MM.1S (cell line): ENCODE measurements around the gene GALM.

Experiments
- DNase-seq: peaks from one replicate; pipeline ENCODE4 v3.0.0-alpha.2; 2015
- H2AFZ ChIP-seq: fragments of 300-600 bp; sonication (generic); 2 replicates; pipeline ENCODE4 v1.6.0; 2016; ENCODE audit warnings: antibody characterized with exemption, low read length
- H3F3A ChIP-seq: fragments of 300-600 bp; sonication (generic); 2 replicates; pipeline ENCODE4 v1.6.1; 2016; ENCODE audit warnings: mild to moderate bottlenecking, antibody characterized with exemption, low read length, moderate library complexity, mixed read lengths; ENCODE audit not compliant: insufficient read depth
- H3K27ac ChIP-seq: fragments of 300-600 bp; sonication (generic); 2 replicates; pipeline ENCODE4 v1.5.1; 2016; ENCODE audit warnings: mild to moderate bottlenecking, low read length
- H3K27me3 ChIP-seq: fragments of 300-600 bp; sonication (generic); replicated peaks from 2 replicates; pipeline ENCODE4 v1.6.0; 2016; ENCODE audit warnings: low read length; ENCODE audit not compliant: insufficient read depth
- H3K36me3 ChIP-seq: fragments of 300-600 bp; sonication (generic); replicated peaks from 2 replicates; pipeline ENCODE4 v1.6.1; 2016; ENCODE audit warnings: mild to moderate bottlenecking, low read length, mixed read lengths; ENCODE audit not compliant: insufficient read depth
- H3K4me1 ChIP-seq: fragments of 300-600 bp; sonication (generic); 2 replicates; pipeline ENCODE4 v1.6.1; 2016; ENCODE audit warnings: low read length, mixed read lengths
- H3K4me2 ChIP-seq: fragments of 300-600 bp; sonication (generic); 2 replicates; pipeline ENCODE4 v1.6.0; 2016; ENCODE audit warnings: low read depth, low read length
- H3K4me3 ChIP-seq: fragments of 300-600 bp; sonication (generic); 2 replicates; pipeline ENCODE4 v1.5.1; 2016; ENCODE audit warnings: low read length, mixed read lengths
- H3K79me2 ChIP-seq: fragments of 300-600 bp; sonication (generic); 2 replicates; pipeline ENCODE4 v1.6.1; 2016; ENCODE audit warnings: mixed run types, low read length, mixed read lengths
- H3K9ac ChIP-seq: fragments of 300-600 bp; sonication (generic); 2 replicates; pipeline ENCODE4 v1.6.1; 2016; ENCODE audit warnings: low read length, mixed read lengths
- H3K9me2 ChIP-seq: fragments of 300-600 bp; sonication (generic); replicated peaks from 2 replicates; pipeline ENCODE4 v1.6.1; 2016; ENCODE audit warnings: mild to moderate bottlenecking, low read length, mixed read lengths; ENCODE audit not compliant: insufficient read depth
- H3K9me3 ChIP-seq: fragments of 300-600 bp; sonication (generic); replicated peaks from 2 replicates; pipeline ENCODE4 v1.6.1; 2016; ENCODE audit warnings: mild to moderate bottlenecking, low read length, mixed read lengths; ENCODE audit not compliant: insufficient read depth
- H4K20me1 ChIP-seq: fragments of 300-600 bp; sonication (generic); 2 replicates; pipeline ENCODE4 v1.6.1; 2016; ENCODE audit warnings: mild to moderate bottlenecking, low read length, moderate library complexity, mixed read lengths; ENCODE audit not compliant: insufficient read depth
- EZH2 ChIP-seq: fragments of 300-600 bp; sonication (generic); optimal IDR thresholded peaks from 2 replicates; pipeline ENCODE3; 2017; ENCODE audit warnings: low read depth, mild to moderate bottlenecking, antibody characterized with exemption, low read length, mixed read lengths
- EZH2phosphoT487 ChIP-seq: fragments of 300-600 bp; sonication (generic); IDR thresholded peaks from 2 replicates; pipeline ENCODE4 v1.6.1; 2018; ENCODE audit warnings: antibody characterized with exemption, low read length
- TF ChIP-seq, protein P1 (sequence below): fragments of 300-600 bp; sonication (generic); IDR thresholded peaks from 2 replicates; pipeline ENCODE4 v1.5.1; 2016; ENCODE audit warnings: antibody characterized with exemption, low read length, mixed read lengths

Gene GALM

DNA sequence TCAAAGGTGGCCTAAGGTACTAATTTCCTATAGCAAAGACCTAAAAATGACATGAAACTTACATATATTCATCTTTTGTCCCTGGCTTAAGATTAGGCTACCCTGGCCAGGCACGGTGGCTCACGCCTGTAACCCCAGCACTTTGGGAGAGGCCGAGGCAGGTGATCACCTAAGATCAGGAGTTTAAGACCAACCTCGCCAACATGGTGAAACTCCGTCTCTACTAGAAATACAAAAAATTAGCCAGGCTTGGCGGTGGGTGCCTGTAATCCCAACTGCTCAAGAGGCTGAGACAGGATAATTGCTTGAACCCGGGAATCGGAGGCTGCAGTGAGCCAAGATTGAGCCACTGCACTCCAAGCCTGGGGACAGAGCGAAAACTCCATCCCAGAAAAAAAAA lies 79.4 kb downstream of the GALM start:
- Histone ChIP-seq H3K4me1 (peaks cover 30% of the 10 kb centered on the region; the same call in 1 of the 2 replicates), H3K79me2 (peaks cover 72% of the 10 kb centered on the region), H3K27ac (no peak overlapping the region), H4K20me1 (peaks cover 64% of the 10 kb centered on the region), H2AFZ (no peak overlapping the region), H3K9me3 (no peaks in the 10 kb centered on the region), H3K9me2 (no peaks in the 10 kb centered on the region), H3K36me3 (peaks cover 49% of the 10 kb centered on the region), H3K4me3 (no peak overlapping the region), H3K27me3 (no peaks in the 10 kb centered on the region), H3K9ac (no peak overlapping the region), H3K4me2 (no peak overlapping the region), H3F3A (peaks cover 78% of the 10 kb centered on the region)
- TF ChIP-seq EZH2 (no peak), EZH2phosphoT487 (no peak)
- TF ChIP-seq, protein P1, sequence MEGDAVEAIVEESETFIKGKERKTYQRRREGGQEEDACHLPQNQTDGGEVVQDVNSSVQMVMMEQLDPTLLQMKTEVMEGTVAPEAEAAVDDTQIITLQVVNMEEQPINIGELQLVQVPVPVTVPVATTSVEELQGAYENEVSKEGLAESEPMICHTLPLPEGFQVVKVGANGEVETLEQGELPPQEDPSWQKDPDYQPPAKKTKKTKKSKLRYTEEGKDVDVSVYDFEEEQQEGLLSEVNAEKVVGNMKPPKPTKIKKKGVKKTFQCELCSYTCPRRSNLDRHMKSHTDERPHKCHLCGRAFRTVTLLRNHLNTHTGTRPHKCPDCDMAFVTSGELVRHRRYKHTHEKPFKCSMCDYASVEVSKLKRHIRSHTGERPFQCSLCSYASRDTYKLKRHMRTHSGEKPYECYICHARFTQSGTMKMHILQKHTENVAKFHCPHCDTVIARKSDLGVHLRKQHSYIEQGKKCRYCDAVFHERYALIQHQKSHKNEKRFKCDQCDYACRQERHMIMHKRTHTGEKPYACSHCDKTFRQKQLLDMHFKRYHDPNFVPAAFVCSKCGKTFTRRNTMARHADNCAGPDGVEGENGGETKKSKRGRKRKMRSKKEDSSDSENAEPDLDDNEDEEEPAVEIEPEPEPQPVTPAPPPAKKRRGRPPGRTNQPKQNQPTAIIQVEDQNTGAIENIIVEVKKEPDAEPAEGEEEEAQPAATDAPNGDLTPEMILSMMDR = no peak
- DNase-seq = no peak

- Histone ChIP-seq H2AFZ (no peak overlapping the region), H3K4me3 (no peak overlapping the region), H3K27ac (no peak overlapping the region), H3F3A (peaks cover 68% of the 10 kb centered on the region), H3K9ac (no peak overlapping the region), H3K9me3 (no peaks in the 10 kb centered on the region), H3K36me3 (peaks cover 49% of the 10 kb centered on the region), H4K20me1 (peaks cover 59% of the 10 kb centered on the region), H3K79me2 (peaks cover 81% of the 10 kb centered on the region), H3K4me1 (peaks cover 34% of the 10 kb centered on the region), H3K4me2 (peak overlapping the region; percentile 8; the same call in 1 of the 2 replicates), H3K9me2 (no peaks in the 10 kb centered on the region), H3K27me3 (no peaks in the 10 kb centered on the region)
- DNase-seq = no peak
- TF ChIP-seq EZH2phosphoT487 (no peak), EZH2 (no peak)
- TF ChIP-seq, protein P1 = no peak
Observed at GRCh38 chr2:38747007-38747424, 81.1 kb downstream of the GALM start.

- Histone ChIP-seq H3K27me3 (no peaks in the 10 kb centered on the region), H3K36me3 (peaks cover 49% of the 10 kb centered on the region), H3K4me3 (no peak overlapping the region), H3K9me2 (no peaks in the 10 kb centered on the region), H4K20me1 (peaks cover 58% of the 10 kb centered on the region), H3F3A (peaks cover 61% of the 10 kb centered on the region), H2AFZ (no peak overlapping the region), H3K9me3 (no peaks in the 10 kb centered on the region), H3K4me1 (peaks cover 37% of the 10 kb centered on the region), H3K79me2 (peaks cover 81% of the 10 kb centered on the region), H3K4me2 (peak overlapping the region; percentile 8; the same call in 1 of the 2 replicates), H3K9ac (no peak overlapping the region), H3K27ac (no peak overlapping the region)
- DNase-seq = no peak
- TF ChIP-seq, protein P1 = no peak
- TF ChIP-seq EZH2phosphoT487 (no peak), EZH2 (no peak)
Observed at GRCh38 chr2:38747819-38748218, 81.9 kb downstream of the GALM start.
